Spleen (tissue), 13 donors: ENCODE measurements around the gene FARSA. TPM values are rescaled to one million over a fixed set of nuclear protein-coding genes. Genes with fewer than 3 reads are reported as not detected.

Source experiments
- DNase-seq: peaks from one replicate; pipeline ENCODE4 v3.0.0-alpha.2; 2020
- H3K27ac ChIP-seq, 8 donors: fragments of 200-600 bp; sonication (generic) in 7 of 8; 1 replicate in 4 of 8; 2 replicates in 4 of 8; pipeline versions ENCODE4 v1.5.0 to v1.8.0; 2016 to 2021; ENCODE audit warnings: inconsistent platforms in 4 of 8, mild to moderate bottlenecking in 4 of 8, moderate library complexity in 1 of 8
- H3K27me3 ChIP-seq, 7 donors: fragments of 200-600 bp; sonication (generic) in 6 of 7; replicated peaks in 1 of 7; 1 replicate in 4 of 7; 2 replicates in 3 of 7; pipeline versions ENCODE4 v1.5.0 to v1.8.0; 2016 to 2021; ENCODE audit warnings: inconsistent platforms in 3 of 7, mild to moderate bottlenecking in 1 of 7
- H3K36me3 ChIP-seq, 6 donors: fragments of 200-600 bp; sonication (generic) in 5 of 6; 1 replicate in 4 of 6; 2 replicates in 2 of 6; pipeline versions ENCODE4 v1.5.0 to v1.8.0; 2016 to 2021; ENCODE audit warnings: inconsistent platforms in 2 of 6
- H3K4me1 ChIP-seq, 6 donors: fragments of 200-600 bp; sonication (generic) in 5 of 6; 1 replicate in 3 of 6; 2 replicates in 3 of 6; pipeline versions ENCODE4 v1.5.0 to v1.8.0; 2016 to 2021; ENCODE audit warnings: inconsistent platforms in 3 of 6
- H3K4me3 ChIP-seq, 8 donors: fragments of 200-600 bp; sonication (generic) in 7 of 8; 1 replicate in 4 of 8; 2 replicates in 4 of 8; pipeline versions ENCODE4 v1.5.0 to v1.8.0; 2016 to 2021; ENCODE audit warnings: inconsistent platforms in 4 of 8, mild to moderate bottlenecking in 4 of 8, moderate library complexity in 2 of 8
- H3K9me3 ChIP-seq, 8 donors: fragments of 200-600 bp; sonication (generic) in 7 of 8; 1 replicate in 4 of 8; 2 replicates in 4 of 8; pipeline versions ENCODE4 v1.5.0 to v1.8.0; 2016 to 2021; ENCODE audit warnings: inconsistent platforms in 4 of 8
- POLR2A ChIP-seq, 3 donors: fragments of 450-650 bp; IDR thresholded peaks; one replicate each; pipeline ENCODE4 v1.5.1; 2017; ENCODE audit warnings: antibody characterized with exemption in 3 of 3, mild to moderate bottlenecking in 1 of 3
- POLR2AphosphoS5 ChIP-seq, 3 donors: sonication (generic); formaldehyde crosslinking; IDR thresholded peaks; one replicate each; pipeline ENCODE4 v1.5.1; 2017; ENCODE audit warnings: antibody characterized with exemption in 3 of 3
- WGBS, 5 donors: extraction: QIAGEN DNeasy Blood & Tissue Kit in 3 of 5; methylation state at CpG; one replicate each; pipeline versions ENCODE4 v1.1.5 to v1.1.7; 2013 to 2018; 5-methylcytosine and 5-hydroxymethylcytosine counted together
- intact Hi-C: fragments of 100-400 bp; cut with DNase I; formaldehyde crosslinking; loops from one replicate; pipeline ENCODE4 v1.15.0; 2023; ENCODE audit warnings: low total_unique reads
- long read RNA-seq, 2 donors: transcript quantifications; one replicate each; lab custom pipeline, GENCODE V29; 2026
- polyA plus RNA-seq, 3 donors: library from polyadenylated mRNA; stranded (reverse); fragments of 200-250 nt; gene quantifications; one replicate each; pipeline ENCODE4 v1.2.1, GENCODE V29; 2013
- total RNA-seq, 7 donors: library from RNA; depleted of rRNA in 3 of 7; stranded (reverse); fragments of >200 nt in 3 of 7; fragmentation: NEBNext Ultra II Directional in 4 of 7; extraction: Animal tissue kit (Norgen Biotek cat#: 25700) in 4 of 7; gene quantifications; one replicate each; pipeline versions ENCODE4 v1.1.0 to v1.2.1, GENCODE V29; 2016 to 2021
- TF ChIP-seq, protein P1 (sequence below), 11 experiments: fragments of 200-600 bp in 7 of 11; fragments of 450-650 bp in 4 of 11; sonication (generic) in 4 of 11; IDR thresholded peaks in 8 of 11; conservative IDR thresholded peaks in 3 of 11; 1 replicate in 7 of 11; 2 replicates in 4 of 11; pipeline versions ENCODE4 v1.4.0 to v1.8.0; 2016 to 2021; ENCODE audit warnings: antibody characterized with exemption in 11 of 11, inconsistent platforms in 4 of 11, mild to moderate bottlenecking in 1 of 11
- donor health status: healthy with polysubstance abuse.
- donor health status: DM: no; HTN: no; CAD: no; lungs with moderate emphysema.
- donor health status: DM: no; HTN: no; CAD: no.
- donor health status: Bipolar disorder and iron deficiency.
- donor health status: healthy.
- donor health status: DM: no; HTN: no; CAD: no.
- donor health status: DM: yes; HTN: yes; CAD: no.

The FARSA gene
- total RNA-seq: 10 to 100 TPM; 32.8 to 49.9 (median 42.2) TPM
- 10 to 100 TPM; 25.1 to 55.4 (median 36.3) TPM for polyA plus RNA-seq
- long read RNA-seq, donor 1, transcript FARSA-201 (13 exons, 1,814 nt): major isoform, 9 of 15 reads
- long read RNA-seq, donor 1, partial matches to known transcripts: 5 of 15 reads
- long read RNA-seq, donor 1, other reads (novel, unspliced or antisense): 0 of 15 reads
- long read RNA-seq, donor 2, transcript FARSA-201 (13 exons, 1,814 nt): major isoform, 10 of 11 reads
- long read RNA-seq, donor 2, partial matches to known transcripts: 0 of 11 reads
- long read RNA-seq, donor 2, other reads (novel, unspliced or antisense): 0 of 11 reads

DNA sequence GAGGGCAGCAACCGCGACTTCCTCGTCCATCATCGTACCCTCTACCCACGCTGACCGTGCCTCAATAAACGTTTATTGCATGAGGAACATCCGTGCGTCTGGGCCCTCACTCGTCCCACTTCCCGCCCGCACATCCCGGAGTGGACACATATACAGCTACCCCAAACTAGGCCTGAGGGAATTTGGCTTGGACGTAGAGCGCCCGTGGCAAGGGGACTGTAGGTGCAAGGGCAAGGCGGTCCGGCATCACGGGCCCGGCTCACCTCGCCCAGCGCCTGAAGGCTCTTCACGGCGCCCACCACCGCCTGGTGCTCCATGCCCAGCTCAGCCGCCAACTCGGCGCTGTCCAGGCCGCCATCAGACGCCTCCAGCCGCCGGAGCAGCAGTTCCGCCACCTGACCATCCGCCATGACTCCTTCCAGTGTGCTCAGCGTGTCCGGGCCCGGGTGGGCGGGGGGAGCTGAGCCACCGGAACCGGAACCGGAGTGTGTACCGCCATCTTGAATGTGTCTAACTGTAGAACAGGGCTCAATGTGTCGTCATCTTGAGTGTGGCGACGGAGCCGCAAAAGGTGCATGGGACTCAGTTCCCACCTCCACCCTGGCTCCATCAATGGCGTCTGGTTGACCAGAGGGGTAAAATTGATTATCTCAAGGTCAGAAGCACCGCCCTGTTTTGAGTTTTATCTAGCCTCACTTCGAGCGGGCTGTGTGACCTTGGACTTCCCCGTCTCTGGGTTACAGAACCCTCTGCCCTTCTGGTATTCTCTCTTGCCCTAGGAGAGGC lies at the start of gene FARSA:
Gene FARSA, minus strand, starts transcription at position 425 of the 786 bp plus-strand sequence. Its CDS starts 15 bp downstream, at position 410.
- Histone ChIP-seq H3K9me3 (no peaks in the 10 kb centered on the region), H3K4me1 (peaks cover 23 to 67% (median 44%) of the 10 kb centered on the region in 6 donors), H3K4me3 (peak within 1 kb of the TSS; percentile 76 to 99 (median 96)), H3K27ac (peak within 1 kb of the TSS; percentile 73 to 90 (median 86)), H3K27me3 (no peaks in the 10 kb centered on the region), H3K36me3 (peaks cover 0 to 31% (median 23%) of the 10 kb centered on the region in 6 donors)
- intact Hi-C loops: no loop called here
- DNase-seq: peak; percentile 98
- TF ChIP-seq POLR2A (IDR thresholded peaks at IDR 0.05) (peak in 1 of 3 donors; percentile 44), POLR2AphosphoS5 (IDR thresholded peaks at IDR 0.05) (peak; percentile 93 to 100 (median 99))
- TF ChIP-seq, protein P1, sequence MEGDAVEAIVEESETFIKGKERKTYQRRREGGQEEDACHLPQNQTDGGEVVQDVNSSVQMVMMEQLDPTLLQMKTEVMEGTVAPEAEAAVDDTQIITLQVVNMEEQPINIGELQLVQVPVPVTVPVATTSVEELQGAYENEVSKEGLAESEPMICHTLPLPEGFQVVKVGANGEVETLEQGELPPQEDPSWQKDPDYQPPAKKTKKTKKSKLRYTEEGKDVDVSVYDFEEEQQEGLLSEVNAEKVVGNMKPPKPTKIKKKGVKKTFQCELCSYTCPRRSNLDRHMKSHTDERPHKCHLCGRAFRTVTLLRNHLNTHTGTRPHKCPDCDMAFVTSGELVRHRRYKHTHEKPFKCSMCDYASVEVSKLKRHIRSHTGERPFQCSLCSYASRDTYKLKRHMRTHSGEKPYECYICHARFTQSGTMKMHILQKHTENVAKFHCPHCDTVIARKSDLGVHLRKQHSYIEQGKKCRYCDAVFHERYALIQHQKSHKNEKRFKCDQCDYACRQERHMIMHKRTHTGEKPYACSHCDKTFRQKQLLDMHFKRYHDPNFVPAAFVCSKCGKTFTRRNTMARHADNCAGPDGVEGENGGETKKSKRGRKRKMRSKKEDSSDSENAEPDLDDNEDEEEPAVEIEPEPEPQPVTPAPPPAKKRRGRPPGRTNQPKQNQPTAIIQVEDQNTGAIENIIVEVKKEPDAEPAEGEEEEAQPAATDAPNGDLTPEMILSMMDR (IDR thresholded peaks at IDR 0.05 in 8 of 11, conservative IDR thresholded peaks at IDR 0.05 in 3 of 11): peak in 1 of 11 experiments; percentile 26
- 1 to 4% (median 2%) methylated on average over 27 to 51 of the region's 51 CpGs for WGBS, 5 donors

DNA sequence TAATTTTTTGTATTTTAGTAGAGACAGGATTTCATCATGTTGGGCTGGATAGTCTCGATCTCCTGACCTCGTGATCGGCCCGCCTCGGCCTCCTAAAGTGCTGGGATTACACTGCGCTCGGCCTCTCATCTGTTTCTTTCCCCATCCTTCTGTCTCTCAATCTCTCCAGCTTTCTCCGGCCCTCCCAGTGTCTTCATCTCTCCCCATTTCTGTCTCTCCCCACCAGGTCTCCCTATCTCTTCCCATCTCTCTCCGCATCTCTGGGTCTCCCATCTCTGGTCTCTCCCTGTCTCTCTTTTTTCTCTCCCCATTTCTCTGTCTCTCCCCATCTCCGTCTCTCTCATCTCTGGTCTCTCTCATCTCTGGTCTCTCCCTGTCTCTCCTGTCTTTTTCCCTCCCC lies 49.6 kb upstream of the FARSA start:
- peak overlapping the region in 4 of 8 donors; percentile 21 to 56 (median 24) for H3K4me3 ChIP-seq

DNA sequence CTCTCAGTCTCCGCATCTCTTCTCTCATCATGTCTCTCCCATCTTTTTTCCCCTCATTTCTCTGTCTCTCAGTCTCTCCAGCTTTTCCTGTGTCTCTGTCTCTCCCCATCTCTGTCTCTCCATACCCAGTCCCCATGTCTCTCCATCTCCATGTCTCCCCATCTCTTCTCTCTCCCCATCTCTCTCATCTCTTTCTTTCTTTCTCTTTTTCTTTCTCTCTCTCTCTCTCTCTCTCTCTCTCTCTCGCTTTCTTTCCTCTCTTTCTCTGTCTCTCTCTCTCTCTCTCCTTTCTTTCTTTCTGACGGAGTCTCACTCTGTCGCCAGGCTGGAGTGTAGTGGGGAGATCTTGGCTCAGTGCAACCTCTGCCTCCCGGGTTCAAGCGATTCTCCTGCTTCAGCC lies 49.1 kb upstream of the FARSA start:
- Histone ChIP-seq H3K4me1 (peaks cover 0 to 39% (median 18%) of the 10 kb centered on the region in 6 donors), H3K27ac (no peak overlapping the region), H3K4me3 (no peak overlapping the region), H3K27me3 (peaks cover 0 to 43% (median 0%) of the 10 kb centered on the region in 7 donors), H3K9me3 (no peaks in the 10 kb centered on the region), H3K36me3 (no peaks in the 10 kb centered on the region)
- no peak for TF ChIP-seq POLR2AphosphoS5 (IDR thresholded peaks at IDR 0.05)
- no peak for TF ChIP-seq POLR2A (IDR thresholded peaks at IDR 0.05)
- TF ChIP-seq, protein P1 (IDR thresholded peaks at IDR 0.05 in 8 of 11, conservative IDR thresholded peaks at IDR 0.05 in 3 of 11): no peak
- DNase-seq: no peak
- WGBS, 5 donors: 85 to 93% (median 90%) methylated on average over 6 of the region's 6 CpGs
- intact Hi-C loops: loop anchor here (2.0 to 10.0 kb wide), 2 partner anchors 52 to 112 kb away; no protein-coding TSS in a partner anchor

More for the DNA sequence above, 49.6 kb upstream of the FARSA start:
- intact Hi-C loops: loop anchor here (2.0 to 10.0 kb wide), 2 partner anchors 52 to 112 kb away; no protein-coding TSS in a partner anchor
- WGBS, 5 donors: 46 to 57% (median 49%) methylated on average over 10 of the region's 10 CpGs
- no peaks in the 10 kb centered on the region for H3K9me3 ChIP-seq
- H3K27me3 ChIP-seq: peaks cover 0 to 47% (median 0%) of the 10 kb centered on the region in 7 donors
- no peak for DNase-seq
- H3K4me1 ChIP-seq: peaks cover 0 to 35% (median 15%) of the 10 kb centered on the region in 6 donors
- H3K36me3 ChIP-seq: no peaks in the 10 kb centered on the region
- TF ChIP-seq, protein P1 (IDR thresholded peaks at IDR 0.05 in 8 of 11, conservative IDR thresholded peaks at IDR 0.05 in 3 of 11): no peak
- TF ChIP-seq POLR2A (IDR thresholded peaks at IDR 0.05) (no peak), POLR2AphosphoS5 (IDR thresholded peaks at IDR 0.05) (no peak)
- H3K27ac ChIP-seq: no peak overlapping the region
